Left ventricle myocardium inferior (tissue), 1 donor: ENCODE data around the gene IL1RL2. TPM values are rescaled to one million over a fixed set of nuclear protein-coding genes. Genes with fewer than 3 reads are reported as not detected.

Experiments
- DNase-seq: peaks from one replicate; pipeline ENCODE4 v3.0.0-alpha.2; 2020
- H3K27ac ChIP-seq: fragments of 200-600 bp; replicated peaks from 2 replicates; pipeline ENCODE4 v1.8.0; 2021
- H3K27me3 ChIP-seq: fragments of 200-600 bp; 2 replicates; pipeline ENCODE4 v1.8.0; 2021; ENCODE audit warnings: low read depth
- H3K36me3 ChIP-seq: fragments of 200-600 bp; 2 replicates; pipeline ENCODE4 v1.8.0; 2021
- H3K4me1 ChIP-seq: fragments of 200-600 bp; 2 replicates; pipeline ENCODE4 v1.8.0; 2021
- H3K4me3 ChIP-seq: fragments of 200-600 bp; 2 replicates; pipeline ENCODE4 v1.8.0; 2021; ENCODE audit warnings: mild to moderate bottlenecking, moderate library complexity
- H3K9me3 ChIP-seq: fragments of 200-600 bp; replicated peaks from 2 replicates; pipeline ENCODE4 v1.8.0; 2021
- CTCF ChIP-seq: fragments of 200-600 bp; IDR thresholded peaks from 2 replicates; pipeline ENCODE4 v1.8.0; 2021; ENCODE audit warnings: antibody characterized with exemption, mild to moderate bottlenecking, borderline replicate concordance
- intact Hi-C: fragments of 100-400 bp; cut with micrococcal nuclease; formaldehyde crosslinking; loops from one replicate; pipeline ENCODE4 v1.11.0; 2022
- total RNA-seq: library from RNA; stranded (reverse); fragmentation: NEBNext Ultra II Directional; extraction: Animal tissue kit (Norgen Biotek cat#: 25700); gene quantifications from one replicate; pipeline ENCODE4 v1.2.1, GENCODE V29; 2021
- donor health status: DM: no; HTN: yes; CAD: no; lungs with severe emphysema.

Gene IL1RL2
- total RNA-seq, 1 donor from 2014 or later, result 0.30 TPM

DNA sequence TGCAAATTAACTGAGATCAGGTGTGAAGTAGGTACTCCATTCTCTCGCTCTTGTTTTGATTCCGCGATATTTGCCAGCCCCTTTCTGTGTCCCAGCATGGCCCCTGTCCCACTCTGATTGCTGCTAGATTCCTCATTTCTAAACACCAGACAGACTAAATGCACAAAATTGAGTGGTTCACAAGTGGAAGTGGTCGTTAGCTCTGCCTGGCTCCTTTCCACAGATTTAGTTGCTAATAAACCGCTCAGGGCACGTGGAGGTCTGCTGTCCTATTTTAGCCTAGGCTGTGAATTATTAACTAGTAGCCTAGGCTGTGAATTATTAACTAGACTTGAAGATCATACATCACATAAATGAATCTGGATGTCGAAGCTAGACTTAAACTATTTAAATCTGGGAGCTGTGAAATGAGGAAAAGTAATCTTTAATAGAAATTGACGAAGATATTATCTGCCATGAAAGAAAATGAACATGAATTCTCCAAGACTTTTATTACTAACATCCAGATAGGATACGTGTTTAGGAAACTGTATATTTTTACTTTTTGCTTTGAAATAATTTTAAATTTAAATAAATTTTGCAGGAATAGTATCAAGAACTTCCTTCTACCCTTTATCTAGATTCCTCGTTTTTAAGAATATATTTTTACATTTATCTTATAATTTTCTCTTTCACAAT lies 3.7 kb downstream of the IL1RL2 start:
- Histone ChIP-seq H3K9me3 (no peaks in the 10 kb centered on the region), H3K36me3 (no peaks in the 10 kb centered on the region), H3K27ac (no peak overlapping the region), H3K27me3 (peaks cover 23% of the 10 kb centered on the region), H3K4me1 (peaks cover 17% of the 10 kb centered on the region), H3K4me3 (no peak overlapping the region)
- no peak for DNase-seq
- TF ChIP-seq CTCF, result no peak
- intact Hi-C loops, result no loop called here

GRCh38 chr2:102191501-102191900 lies 4.7 kb downstream of the IL1RL2 start:
- Histone ChIP-seq H3K36me3 (no peaks in the 10 kb centered on the region), H3K9me3 (no peaks in the 10 kb centered on the region), H3K4me1 (peaks cover 15% of the 10 kb centered on the region), H3K27me3 (peaks cover 23% of the 10 kb centered on the region), H3K4me3 (no peak overlapping the region), H3K27ac (no peak overlapping the region)
- no peak for TF ChIP-seq CTCF
- intact Hi-C loops, result no loop called here
- DNase-seq, result no peak

GRCh38 chr2:102193074-102193473 lies 6.3 kb downstream of the IL1RL2 start:
- Histone ChIP-seq H3K9me3 (no peaks in the 10 kb centered on the region), H3K27ac (no peak overlapping the region), H3K4me1 (peaks cover under 1% of the 10 kb centered on the region), H3K27me3 (peaks cover 16% of the 10 kb centered on the region), H3K36me3 (no peaks in the 10 kb centered on the region), H3K4me3 (no peak overlapping the region)
- DNase-seq, result no peak
- intact Hi-C loops, result no loop called here
- no peak for TF ChIP-seq CTCF

GRCh38 chr2:102194609-102195268 lies 7.9 kb downstream of the IL1RL2 start:
- no peaks in the 10 kb centered on the region for H3K9me3 ChIP-seq
- no peak for TF ChIP-seq CTCF
- DNase-seq, result no peak
- no peak overlapping the region for H3K27ac ChIP-seq
- intact Hi-C loops, result no loop called here
- H3K4me1 ChIP-seq, result no peaks in the 10 kb centered on the region
- H3K4me3 ChIP-seq, result no peak overlapping the region
- H3K36me3 ChIP-seq, result no peaks in the 10 kb centered on the region
- peaks cover 14% of the 10 kb centered on the region for H3K27me3 ChIP-seq

- Histone ChIP-seq H3K4me3 (no peak overlapping the region), H3K27ac (no peak overlapping the region), H3K27me3 (peaks cover 5% of the 10 kb centered on the region), H3K9me3 (peaks cover under 1% of the 10 kb centered on the region), H3K36me3 (no peaks in the 10 kb centered on the region), H3K4me1 (no peaks in the 10 kb centered on the region)
- TF ChIP-seq CTCF, result no peak
- intact Hi-C loops, result no loop called here
- DNase-seq, result no peak
Observed at GRCh38 chr2:102197389-102198137, 10.7 kb downstream of the IL1RL2 start.
